Lower lobe of right lung (tissue), 2 donors: ENCODE results near the gene COG1. TPM values are rescaled to one million over a fixed set of nuclear protein-coding genes. Genes with fewer than 3 reads are reported as not detected.

Source experiments
- ATAC-seq, 2 donors: fragments of 200-7000 bp; cut with Tn5 transposase; one replicate each; pipeline ENCODE4 v1.9.1; 2020 to 2022; ENCODE audit warnings: mild to moderate bottlenecking in 2 of 2, moderate library complexity in 2 of 2
- DNase-seq: peaks from one replicate; pipeline ENCODE4 v3.0.0-alpha.2; 2020
- H3K27ac ChIP-seq: fragments of 200-600 bp; one replicate; pipeline ENCODE4 v1.8.0; 2022
- H3K27me3 ChIP-seq: fragments of 200-600 bp; one replicate; pipeline ENCODE4 v1.8.0; 2022; ENCODE audit warnings: low read depth
- H3K36me3 ChIP-seq: fragments of 200-600 bp; one replicate; pipeline ENCODE4 v1.8.0; 2022; ENCODE audit warnings: mild to moderate bottlenecking
- H3K4me1 ChIP-seq: fragments of 200-600 bp; one replicate; pipeline ENCODE4 v1.8.0; 2022
- H3K4me3 ChIP-seq: fragments of 200-600 bp; one replicate; pipeline ENCODE4 v1.8.0; 2022; ENCODE audit warnings: mild to moderate bottlenecking
- H3K9me3 ChIP-seq: fragments of 200-600 bp; one replicate; pipeline ENCODE4 v1.8.0; 2022
- intact Hi-C: fragments of 100-400 bp; cut with DNase I; formaldehyde crosslinking; loops from one replicate; pipeline ENCODE4 v1.11.0; 2022
- total RNA-seq: library from RNA; stranded (reverse); fragmentation: NEBNext Ultra II Directional; extraction: Animal tissue kit (Norgen Biotek cat#: 25700); gene quantifications from one replicate; pipeline ENCODE4 v1.2.1, GENCODE V29; 2021
- TF ChIP-seq, protein P1 (sequence below): fragments of 200-600 bp; IDR thresholded peaks from one replicate; pipeline ENCODE4 v1.8.0; 2022; ENCODE audit warnings: antibody characterized with exemption, mild to moderate bottlenecking
- donor health status: DM: no; HTN: yes; CAD: no; lungs with severe emphysema.

Gene COG1
- total RNA-seq, 1 donor from 2014 or later, result 36.4 TPM

DNA sequence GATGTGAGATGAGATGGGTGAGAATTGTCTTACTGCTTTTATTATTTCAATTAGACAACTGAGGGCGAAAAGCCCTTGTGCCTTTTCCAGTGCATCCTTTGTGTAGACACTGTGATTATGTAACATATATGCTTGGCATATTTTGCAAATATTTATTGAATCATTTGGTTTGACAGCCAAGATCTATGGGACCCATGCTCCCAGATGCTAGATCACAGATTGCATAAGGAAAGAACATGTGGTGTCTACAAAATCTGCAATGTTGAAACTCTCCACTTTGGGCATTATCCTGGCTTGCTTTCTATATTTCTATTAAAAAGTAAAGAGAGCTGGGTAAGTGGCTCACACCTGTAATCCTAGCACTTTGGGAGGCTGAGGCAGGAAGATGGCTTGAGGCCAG lies 4.8 kb upstream of the COG1 start:
- ATAC-seq (no peak), DNase-seq (no peak)
- Histone ChIP-seq H3K4me3 (no peak overlapping the region), H3K4me1 (peaks cover 8% of the 10 kb centered on the region), H3K36me3 (no peaks in the 10 kb centered on the region), H3K27me3 (no peaks in the 10 kb centered on the region), H3K27ac (no peak overlapping the region), H3K9me3 (no peaks in the 10 kb centered on the region)
- intact Hi-C loops, result no loop called here
- TF ChIP-seq, protein P1, sequence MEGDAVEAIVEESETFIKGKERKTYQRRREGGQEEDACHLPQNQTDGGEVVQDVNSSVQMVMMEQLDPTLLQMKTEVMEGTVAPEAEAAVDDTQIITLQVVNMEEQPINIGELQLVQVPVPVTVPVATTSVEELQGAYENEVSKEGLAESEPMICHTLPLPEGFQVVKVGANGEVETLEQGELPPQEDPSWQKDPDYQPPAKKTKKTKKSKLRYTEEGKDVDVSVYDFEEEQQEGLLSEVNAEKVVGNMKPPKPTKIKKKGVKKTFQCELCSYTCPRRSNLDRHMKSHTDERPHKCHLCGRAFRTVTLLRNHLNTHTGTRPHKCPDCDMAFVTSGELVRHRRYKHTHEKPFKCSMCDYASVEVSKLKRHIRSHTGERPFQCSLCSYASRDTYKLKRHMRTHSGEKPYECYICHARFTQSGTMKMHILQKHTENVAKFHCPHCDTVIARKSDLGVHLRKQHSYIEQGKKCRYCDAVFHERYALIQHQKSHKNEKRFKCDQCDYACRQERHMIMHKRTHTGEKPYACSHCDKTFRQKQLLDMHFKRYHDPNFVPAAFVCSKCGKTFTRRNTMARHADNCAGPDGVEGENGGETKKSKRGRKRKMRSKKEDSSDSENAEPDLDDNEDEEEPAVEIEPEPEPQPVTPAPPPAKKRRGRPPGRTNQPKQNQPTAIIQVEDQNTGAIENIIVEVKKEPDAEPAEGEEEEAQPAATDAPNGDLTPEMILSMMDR, result no peak

DNA sequence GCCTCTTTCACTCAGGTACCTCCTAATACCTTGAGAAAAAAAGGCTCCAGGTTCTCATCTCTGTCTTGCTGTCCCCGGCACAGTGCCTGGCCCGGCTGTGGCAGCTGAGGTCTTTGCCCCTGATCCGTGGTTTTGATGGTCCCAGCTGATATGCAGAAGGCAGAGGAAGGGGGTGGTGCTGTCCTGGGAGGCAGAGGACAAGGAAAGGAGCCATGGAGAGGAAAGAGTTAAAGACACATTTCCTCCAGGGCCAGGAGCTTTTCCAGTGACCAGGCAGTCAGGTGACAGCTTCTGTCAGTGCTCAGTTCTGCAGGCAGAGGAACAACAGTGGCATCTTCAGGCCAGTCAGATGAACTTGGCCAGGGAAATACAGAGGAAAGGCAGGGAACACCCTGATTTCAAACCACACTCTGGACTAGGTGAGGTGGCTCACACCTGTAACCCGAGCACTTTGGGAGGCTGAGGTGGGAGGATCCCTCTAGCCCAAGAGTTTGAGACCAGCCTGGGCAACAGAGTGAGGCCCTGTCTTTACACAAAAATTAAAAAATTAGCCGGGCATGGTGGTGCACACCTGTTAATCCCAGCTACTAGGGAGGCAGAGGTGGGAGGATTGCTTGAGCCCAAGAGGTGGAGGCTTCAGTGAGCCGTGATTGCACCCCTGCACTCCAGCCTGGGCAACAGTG lies 3.3 kb upstream of the COG1 start:
- H3K27me3 ChIP-seq, result no peaks in the 10 kb centered on the region
- ATAC-seq (no peak), DNase-seq (no peak)
- H3K9me3 ChIP-seq, result no peaks in the 10 kb centered on the region
- H3K4me3 ChIP-seq, result no peak overlapping the region
- no peak overlapping the region for H3K27ac ChIP-seq
- TF ChIP-seq, protein P1, result peak; percentile 23
- intact Hi-C loops, result no loop called here
- H3K36me3 ChIP-seq, result no peaks in the 10 kb centered on the region
- H3K4me1 ChIP-seq, result peaks cover 18% of the 10 kb centered on the region

DNA sequence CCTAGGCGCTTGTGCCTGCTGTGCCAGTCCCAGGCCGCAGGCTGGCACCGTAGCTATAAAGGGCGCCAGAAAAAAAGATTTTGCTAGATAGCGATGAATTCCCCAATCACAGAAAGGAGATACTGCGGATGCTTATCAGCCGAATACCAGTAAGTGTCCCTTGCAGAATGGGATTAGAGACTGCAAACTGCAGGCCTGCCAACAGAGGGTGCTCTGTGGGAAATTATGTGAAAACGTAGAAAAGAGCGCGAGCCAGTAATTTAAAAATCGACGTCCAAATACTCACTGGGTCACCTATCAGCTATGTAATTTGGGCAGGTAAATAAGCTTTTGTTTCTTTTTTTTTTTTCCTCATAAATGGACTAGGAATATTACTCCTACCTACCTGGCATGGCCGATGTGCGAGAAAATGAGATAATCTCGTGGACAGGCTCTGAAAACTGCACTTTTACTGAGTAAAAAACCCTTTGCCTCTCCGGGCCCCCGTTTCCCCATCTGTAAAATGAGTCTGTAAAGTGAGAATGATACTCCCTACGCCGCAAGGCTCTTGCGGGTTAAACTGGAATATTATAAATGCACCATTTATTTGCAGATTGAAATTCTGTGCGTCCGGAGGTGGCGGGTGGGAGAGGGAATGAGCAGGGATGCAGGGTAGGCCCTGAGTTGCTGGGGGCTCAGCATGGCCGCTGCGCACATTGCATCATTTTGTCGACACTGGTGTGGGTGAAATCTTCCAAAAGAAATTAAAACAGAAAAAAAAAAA lies 1.2 kb upstream of the COG1 start:
- H3K4me1 ChIP-seq, result peaks cover 22% of the 10 kb centered on the region
- intact Hi-C loops, result no loop called here

DNA sequence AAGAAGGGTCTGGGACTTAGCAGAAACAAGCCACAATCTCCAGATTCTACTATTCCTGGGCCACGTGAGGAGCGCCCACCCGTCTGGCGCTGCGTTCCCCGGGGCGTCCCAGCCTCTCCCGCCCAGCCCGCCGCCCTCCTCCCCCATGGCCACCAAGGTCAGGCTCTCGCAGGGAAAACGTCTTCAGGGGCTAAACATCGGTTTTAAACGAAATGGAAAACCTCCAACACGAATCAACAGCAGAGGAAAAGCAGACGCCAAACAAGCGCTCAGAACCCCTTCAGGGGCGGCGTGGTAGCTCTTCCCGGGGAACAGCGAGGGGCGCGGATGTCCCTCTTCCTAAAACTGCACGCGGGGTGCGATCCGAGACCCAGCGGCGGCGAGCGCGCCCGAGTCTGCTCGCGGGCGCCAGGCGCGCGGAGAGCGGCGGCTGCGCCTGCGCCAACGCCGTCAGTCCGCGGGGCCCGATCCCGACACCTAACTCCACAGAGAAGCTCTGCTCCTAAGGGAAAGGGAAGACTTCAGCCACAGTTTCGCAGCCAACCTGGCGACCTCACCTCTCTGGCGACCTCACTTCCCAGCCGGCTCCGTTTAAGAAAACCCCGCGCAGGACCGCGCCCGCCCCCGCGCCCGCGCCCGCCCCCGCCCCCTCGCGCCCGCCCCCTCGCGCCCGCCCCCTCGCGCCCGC lies 505 bp upstream of the COG1 start:
- Histone ChIP-seq H3K27me3 (no peaks in the 10 kb centered on the region), H3K4me3 (peak overlapping the region; percentile 99), H3K4me1 (peaks cover 22% of the 10 kb centered on the region), H3K9me3 (no peaks in the 10 kb centered on the region), H3K36me3 (peaks cover 12% of the 10 kb centered on the region), H3K27ac (peak overlapping the region; percentile 94)
- intact Hi-C loops, result no loop called here
- ATAC-seq (peak; percentile 84 to 89), DNase-seq (peak; percentile 74)
- TF ChIP-seq, protein P1, result no peak

More for the DNA sequence above, 1.2 kb upstream of the COG1 start:
- no peaks in the 10 kb centered on the region for H3K9me3 ChIP-seq
- ATAC-seq, result peak; percentile 70 to 72
- TF ChIP-seq, protein P1, result peak; percentile 85
- DNase-seq, result peak; percentile 65
- no peaks in the 10 kb centered on the region for H3K27me3 ChIP-seq
- peak overlapping the region; percentile 99 for H3K4me3 ChIP-seq
- H3K36me3 ChIP-seq, result peaks cover 5% of the 10 kb centered on the region
- peak overlapping the region; percentile 94 for H3K27ac ChIP-seq

DNA sequence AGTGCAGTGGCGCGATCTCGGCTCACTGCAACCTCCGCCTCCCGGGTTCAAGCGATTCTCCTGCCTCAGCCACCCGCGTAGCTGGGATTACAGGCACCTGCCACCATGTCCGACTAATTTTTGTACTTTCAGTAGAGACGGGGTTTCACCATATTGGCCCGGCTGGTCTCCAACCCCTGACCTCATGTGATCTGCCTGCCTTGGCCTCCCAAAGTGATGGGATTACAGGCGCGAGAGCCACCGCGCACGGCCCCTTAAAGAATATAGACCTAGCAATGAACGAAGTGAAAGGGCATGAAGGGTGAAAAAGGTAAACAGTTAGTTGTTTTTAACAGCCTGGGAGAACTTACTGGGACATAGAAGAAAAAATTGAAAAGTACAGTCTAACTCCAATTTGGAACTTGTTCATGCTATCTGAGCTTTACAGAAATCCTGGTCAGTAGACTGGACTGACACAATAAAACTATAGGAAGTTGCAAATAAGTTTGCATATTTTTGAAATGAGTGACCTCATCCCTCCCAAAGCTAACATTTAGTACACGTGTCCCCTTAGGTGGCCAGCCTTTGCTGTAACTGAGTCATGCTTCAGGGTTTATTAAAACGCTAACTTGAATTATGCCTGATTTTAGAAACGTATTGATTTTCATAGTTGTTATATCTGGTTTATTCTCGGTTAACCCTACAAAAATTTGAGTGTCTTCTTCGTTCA lies 1.8 kb downstream of the COG1 start:
- no peak for DNase-seq
- no peaks in the 10 kb centered on the region for H3K27me3 ChIP-seq
- ATAC-seq, result no peak
- TF ChIP-seq, protein P1, result no peak
- intact Hi-C loops, result no loop called here
- peaks cover 22% of the 10 kb centered on the region for H3K4me1 ChIP-seq
- no peak overlapping the region for H3K4me3 ChIP-seq
- H3K9me3 ChIP-seq, result no peaks in the 10 kb centered on the region
- no peak overlapping the region for H3K27ac ChIP-seq
- peaks cover 36% of the 10 kb centered on the region for H3K36me3 ChIP-seq
